ENCODE data around the gene ADISSP. TPM values are rescaled to one million over a fixed set of nuclear protein-coding genes. Genes with fewer than 3 reads are reported as not detected.

The ADISSP gene
- total and polyA plus RNA-seq, 2 of the 8 experiments (the other 6 are each of a cell fraction or from before 2014, with no cell fraction given): 111 to 141 TPM

DNA sequence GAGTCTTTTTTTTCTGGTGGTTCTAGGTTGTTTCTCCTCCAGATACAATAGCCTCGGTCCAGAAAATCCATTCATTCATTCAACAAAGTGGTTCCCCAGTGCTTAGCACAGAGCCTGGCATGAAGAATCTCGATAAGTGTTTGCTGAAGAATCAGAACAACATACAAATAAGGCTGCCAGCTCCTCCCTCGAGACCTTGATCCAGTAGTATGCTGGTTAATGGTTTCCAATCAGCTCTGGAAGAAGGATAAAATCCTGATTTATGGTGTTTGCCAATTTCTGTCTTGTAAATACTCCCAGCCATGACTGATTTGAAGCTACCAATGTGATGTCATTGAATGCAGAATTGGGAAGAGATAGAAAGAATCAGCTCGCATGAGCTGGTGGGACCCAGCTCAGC lies 31.8 kb downstream of the ADISSP start (continued):
- TF ChIP-seq TAF7 (optimal IDR thresholded peaks at IDR 0.05; ENCODE audit: borderline replicate concordance, low read depth, low read length): no peak
- no peak for TF ChIP-seq CHD1 (IDR thresholded peaks at IDR 0.05; ENCODE audit: low read depth, low read length)
- TF ChIP-seq CBX8 (IDR thresholded peaks at IDR 0.05; ENCODE audit: borderline replicate concordance, low read depth, low read length): no peak
- no peak for TF ChIP-seq SP1 (IDR thresholded peaks at IDR 0.05; ENCODE audit: low read depth, low read length)
